T-helper 1 cell treated with Interleukin-12 subunit alpha and Interleukin-12 subunit beta and Interleukin-4 antibody, amounts not matched to agents 30 μg/mL and 1 μg/mL, for 36 hours (primary cell): ENCODE data around the gene FAM83C.

Experiments used
- H3K27ac Mint-ChIP-seq: one replicate; pipeline ENCODE4 v1.8.0; 2021; ENCODE audit warnings: mild to moderate bottlenecking, mixed read lengths
- H3K27me3 Mint-ChIP-seq: one replicate; pipeline ENCODE4 v1.8.0; 2021; ENCODE audit warnings: low read depth, mixed read lengths
- H3K36me3 Mint-ChIP-seq: one replicate; pipeline ENCODE4 v1.8.0; 2021; ENCODE audit warnings: low read depth, mixed read lengths
- H3K4me1 Mint-ChIP-seq: one replicate; pipeline ENCODE4 v1.8.0; 2021; ENCODE audit warnings: low read depth, mixed read lengths
- H3K4me3 Mint-ChIP-seq: one replicate; pipeline ENCODE4 v1.8.0; 2021; ENCODE audit warnings: mild to moderate bottlenecking, moderate library complexity, mixed read lengths
- H3K9me3 Mint-ChIP-seq: one replicate; pipeline ENCODE4 v1.8.0; 2021; ENCODE audit warnings: mixed read lengths

FAM83C gene

DNA sequence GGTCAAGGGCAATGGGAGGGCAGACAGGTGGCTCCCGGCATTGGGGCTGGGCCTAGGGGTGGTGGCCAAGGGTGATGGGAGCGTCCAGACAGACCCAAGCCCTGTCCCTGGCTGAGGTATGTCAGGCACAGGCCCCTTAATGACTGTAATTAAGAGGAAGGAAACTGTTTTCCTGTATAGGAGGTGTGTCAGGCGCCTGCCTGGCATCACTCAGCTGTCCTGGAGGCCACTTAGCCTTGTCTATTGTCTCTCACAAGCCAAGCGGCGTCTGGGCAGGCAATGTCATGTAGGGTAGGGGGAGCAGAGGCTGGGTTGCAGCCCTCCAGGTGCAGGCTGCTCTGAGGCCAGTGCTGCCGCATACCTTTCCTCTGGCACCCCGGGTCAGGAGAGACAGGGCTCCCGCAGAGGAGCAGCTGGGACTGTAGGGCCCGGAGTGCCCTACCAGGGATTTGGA lies 3.9 kb upstream of the FAM83C start:
- H3K4me3 Mint-ChIP-seq = no peak overlapping the region
- H3K36me3 Mint-ChIP-seq = no peaks in the 10 kb centered on the region
- H3K4me1 Mint-ChIP-seq = no peaks in the 10 kb centered on the region
- no peak overlapping the region for H3K27ac Mint-ChIP-seq
- no peaks in the 10 kb centered on the region for H3K9me3 Mint-ChIP-seq
- H3K27me3 Mint-ChIP-seq = no peaks in the 10 kb centered on the region

DNA sequence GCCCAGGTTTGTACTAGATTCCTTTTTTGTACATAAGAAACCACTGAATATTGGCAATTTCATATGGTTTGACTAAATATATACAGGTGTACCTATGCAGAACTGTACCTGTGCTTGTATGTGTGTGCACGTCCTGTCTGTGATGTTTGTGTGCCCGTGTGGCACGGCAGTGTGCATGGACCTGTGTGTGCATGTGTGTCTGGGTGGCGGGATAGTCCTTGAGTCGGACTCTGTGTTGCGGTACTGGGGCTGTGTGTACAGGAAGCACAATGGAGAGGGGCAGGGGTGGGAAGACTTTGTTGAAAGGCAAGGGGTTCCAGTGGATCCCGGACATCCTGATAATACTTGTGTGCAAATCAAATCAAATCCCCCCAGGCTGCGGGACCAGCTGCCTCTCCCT lies 3.4 kb upstream of the FAM83C start:
- Mint-ChIP-seq H3K27me3 (no peaks in the 10 kb centered on the region), H3K4me1 (no peaks in the 10 kb centered on the region), H3K9me3 (no peaks in the 10 kb centered on the region), H3K27ac (no peak overlapping the region), H3K36me3 (no peaks in the 10 kb centered on the region), H3K4me3 (no peak overlapping the region)

GRCh38 chr20:35295058-35295457 lies 2.8 kb upstream of the FAM83C start:
- Mint-ChIP-seq H3K4me3 (no peak overlapping the region), H3K4me1 (no peaks in the 10 kb centered on the region), H3K9me3 (no peaks in the 10 kb centered on the region), H3K36me3 (no peaks in the 10 kb centered on the region), H3K27me3 (no peaks in the 10 kb centered on the region), H3K27ac (no peak overlapping the region)

DNA sequence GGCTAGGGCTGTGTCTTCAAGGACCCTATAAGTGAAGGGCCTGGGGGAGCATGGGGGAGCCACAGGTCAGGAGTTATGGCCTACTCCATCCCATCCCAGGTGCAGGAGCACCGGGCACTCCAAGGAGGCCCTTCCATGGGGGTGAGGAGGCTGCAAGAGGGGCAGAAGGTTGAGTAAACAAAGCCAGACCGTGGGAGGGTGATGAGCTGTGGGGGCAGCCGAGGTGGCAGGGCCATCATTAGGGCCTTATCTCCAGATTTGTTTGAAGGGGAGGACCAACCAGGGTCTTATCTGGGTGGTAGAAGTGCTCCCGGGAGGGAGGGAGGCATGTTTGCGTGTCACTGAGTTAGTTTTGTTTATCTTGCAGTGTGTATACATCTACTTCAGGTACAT lies 2.1 kb upstream of the FAM83C start:
- Mint-ChIP-seq H3K27me3 (no peaks in the 10 kb centered on the region), H3K9me3 (no peaks in the 10 kb centered on the region), H3K36me3 (no peaks in the 10 kb centered on the region), H3K4me1 (no peaks in the 10 kb centered on the region), H3K27ac (no peak overlapping the region), H3K4me3 (no peak overlapping the region)

GRCh38 chr20:35293303-35294292 lies 1.4 kb upstream of the FAM83C start:
- H3K27me3 Mint-ChIP-seq = no peaks in the 10 kb centered on the region
- no peaks in the 10 kb centered on the region for H3K4me1 Mint-ChIP-seq
- no peaks in the 10 kb centered on the region for H3K36me3 Mint-ChIP-seq
- H3K9me3 Mint-ChIP-seq = no peaks in the 10 kb centered on the region
- H3K27ac Mint-ChIP-seq = no peak overlapping the region
- H3K4me3 Mint-ChIP-seq = no peak overlapping the region

GRCh38 chr20:35292504-35293285 lies 470 bp upstream of the FAM83C start:
- Mint-ChIP-seq H3K9me3 (no peaks in the 10 kb centered on the region), H3K4me1 (no peaks in the 10 kb centered on the region), H3K27ac (no peak overlapping the region), H3K27me3 (no peaks in the 10 kb centered on the region), H3K36me3 (no peaks in the 10 kb centered on the region), H3K4me3 (no peak overlapping the region)

DNA sequence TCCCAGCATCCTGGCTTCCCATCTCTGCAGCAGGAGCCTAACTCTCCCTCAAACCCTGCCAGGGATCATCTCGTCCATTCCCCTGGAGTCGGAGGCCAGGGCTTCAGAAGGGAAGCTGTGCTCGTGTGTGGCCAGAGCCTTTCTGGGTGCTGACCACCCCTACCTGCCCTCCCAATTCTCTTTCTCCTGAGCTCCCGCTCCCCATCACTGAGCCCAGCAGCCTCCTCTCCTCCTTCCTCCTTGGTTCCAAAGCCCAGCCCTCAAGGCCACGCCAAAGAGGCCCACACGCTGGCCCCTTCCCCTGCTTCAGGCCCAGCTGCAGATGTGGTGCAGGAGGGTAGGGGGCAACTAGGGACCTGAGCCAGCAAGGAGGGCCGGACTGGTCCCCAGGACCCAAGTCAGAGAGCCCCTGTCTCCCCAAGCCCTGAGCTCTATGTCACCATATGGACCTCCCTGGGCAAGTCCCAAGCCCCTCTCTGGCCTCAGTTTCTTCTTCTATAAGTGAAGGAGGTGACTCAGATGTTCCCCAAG lies 1.3 kb downstream of the FAM83C start:
- no peak overlapping the region for H3K27ac Mint-ChIP-seq
- no peak overlapping the region for H3K4me3 Mint-ChIP-seq
- H3K9me3 Mint-ChIP-seq = no peaks in the 10 kb centered on the region
- peaks cover 2% of the 10 kb centered on the region for H3K4me1 Mint-ChIP-seq
- H3K36me3 Mint-ChIP-seq = no peaks in the 10 kb centered on the region
- no peaks in the 10 kb centered on the region for H3K27me3 Mint-ChIP-seq

DNA sequence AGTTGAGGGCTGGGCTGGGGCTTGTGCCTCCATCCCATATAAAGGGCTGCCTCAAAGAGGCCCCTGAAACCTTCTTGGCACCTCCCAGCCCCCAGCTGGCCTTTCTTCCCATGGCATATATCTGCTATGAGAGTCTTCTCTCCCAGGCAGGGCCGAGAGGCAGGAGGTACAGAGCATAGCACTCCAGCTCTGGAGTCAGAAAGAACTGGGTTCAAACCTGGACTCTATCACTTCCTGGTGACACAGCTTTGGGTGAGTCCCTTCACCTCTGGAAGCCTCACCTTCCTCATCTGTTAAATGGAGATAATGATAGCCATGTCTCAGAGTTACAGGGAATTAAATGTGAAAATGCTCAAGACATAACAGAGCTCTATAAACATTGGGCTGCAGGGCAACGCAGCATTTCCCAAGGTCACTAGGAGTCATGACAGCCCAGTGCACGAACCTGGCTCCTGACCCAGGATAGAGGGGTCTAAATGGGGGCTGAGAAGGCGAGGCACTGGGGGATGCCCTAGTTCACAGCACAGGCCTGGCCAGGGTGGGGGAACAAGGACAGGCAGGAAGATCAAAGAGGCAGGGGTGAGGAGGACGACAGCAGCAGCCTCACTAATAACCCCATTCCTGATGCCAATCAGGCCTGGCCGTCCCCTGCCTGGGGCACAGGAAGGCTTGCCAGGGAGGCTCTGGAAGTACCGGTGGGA lies 1.9 kb downstream of the FAM83C start:
- H3K9me3 Mint-ChIP-seq = no peaks in the 10 kb centered on the region
- H3K36me3 Mint-ChIP-seq = no peaks in the 10 kb centered on the region
- H3K4me3 Mint-ChIP-seq = no peak overlapping the region
- H3K4me1 Mint-ChIP-seq = peaks cover 3% of the 10 kb centered on the region
- no peaks in the 10 kb centered on the region for H3K27me3 Mint-ChIP-seq
- no peak overlapping the region for H3K27ac Mint-ChIP-seq

GRCh38 chr20:35288325-35289060 lies 3.7 kb downstream of the FAM83C start:
- H3K27ac Mint-ChIP-seq = no peak overlapping the region
- H3K9me3 Mint-ChIP-seq = no peaks in the 10 kb centered on the region
- peaks cover 15% of the 10 kb centered on the region for H3K4me1 Mint-ChIP-seq
- H3K4me3 Mint-ChIP-seq = no peak overlapping the region
- no peaks in the 10 kb centered on the region for H3K36me3 Mint-ChIP-seq
- no peaks in the 10 kb centered on the region for H3K27me3 Mint-ChIP-seq

- no peaks in the 10 kb centered on the region for H3K27me3 Mint-ChIP-seq
- H3K27ac Mint-ChIP-seq = no peak overlapping the region
- no peak overlapping the region for H3K4me3 Mint-ChIP-seq
- no peaks in the 10 kb centered on the region for H3K9me3 Mint-ChIP-seq
- H3K36me3 Mint-ChIP-seq = no peaks in the 10 kb centered on the region
- peaks cover 18% of the 10 kb centered on the region for H3K4me1 Mint-ChIP-seq
Measured at GRCh38 chr20:35287509-35288324, 4.5 kb downstream of the FAM83C start.

GRCh38 chr20:35286899-35287508 lies 5.2 kb downstream of the FAM83C start:
- Mint-ChIP-seq H3K27me3 (no peaks in the 10 kb centered on the region), H3K4me1 (peaks cover 22% of the 10 kb centered on the region), H3K27ac (no peak overlapping the region), H3K4me3 (no peak overlapping the region), H3K9me3 (no peaks in the 10 kb centered on the region), H3K36me3 (peaks cover 4% of the 10 kb centered on the region)

DNA sequence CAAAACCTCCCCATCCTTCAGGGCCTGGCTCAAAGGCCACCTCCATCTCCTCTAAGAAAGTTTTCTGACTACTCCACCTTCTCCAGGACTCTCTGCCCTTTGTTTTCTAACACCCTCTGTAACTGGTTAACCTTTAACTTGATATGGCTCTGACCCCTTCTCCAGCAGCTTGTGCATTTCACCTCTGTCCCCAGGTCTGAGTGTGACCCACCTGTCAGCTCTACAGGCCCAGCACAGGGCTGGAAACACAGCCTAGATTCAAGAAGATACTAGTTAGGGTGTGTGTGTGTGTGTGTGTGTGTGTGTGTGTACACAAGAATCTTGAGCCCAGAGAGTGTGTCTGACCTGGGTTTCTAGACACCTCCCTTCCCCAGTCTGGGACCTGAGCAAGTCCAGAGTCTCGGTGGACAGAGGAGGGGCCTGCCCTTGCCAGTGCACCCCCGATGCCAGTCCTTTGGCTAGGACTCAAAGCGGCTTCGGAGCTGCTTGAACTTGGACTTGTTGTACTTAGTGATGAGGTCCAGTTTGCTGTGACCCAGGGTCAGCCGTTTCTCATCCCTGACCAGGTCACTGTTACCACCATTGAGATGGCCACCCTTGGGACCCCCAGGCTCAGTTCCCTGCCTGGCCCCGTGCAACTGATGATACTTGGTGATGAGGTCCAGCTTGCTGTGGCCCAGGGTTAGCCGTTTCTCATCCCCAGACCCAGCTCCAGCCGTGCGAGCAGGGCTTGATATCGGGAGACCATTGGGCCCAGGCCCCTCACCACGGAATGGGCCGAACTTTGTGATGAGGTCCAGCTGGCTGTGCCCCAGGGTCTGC lies 5.9 kb downstream of the FAM83C start:
- peaks cover 5% of the 10 kb centered on the region for H3K36me3 Mint-ChIP-seq
- peak overlapping the region; percentile 89 for H3K27ac Mint-ChIP-seq
- peaks cover 22% of the 10 kb centered on the region for H3K4me1 Mint-ChIP-seq
- H3K4me3 Mint-ChIP-seq = peak overlapping the region; percentile 77
- H3K9me3 Mint-ChIP-seq = no peaks in the 10 kb centered on the region
- no peaks in the 10 kb centered on the region for H3K27me3 Mint-ChIP-seq
